Lower lobe of right lung (tissue), 2 donors: ENCODE measurements around the gene THBS3. TPM values are rescaled to one million over a fixed set of nuclear protein-coding genes. Genes with fewer than 3 reads are reported as not detected.
"Not testable (repeated sequence)": the region's sequence is repeated elsewhere in the genome, so short reads cannot be mapped to it uniquely, and the experiment has no call there.

Experiments used
- ATAC-seq, 2 donors: fragments of 200-7000 bp; cut with Tn5 transposase; one replicate each; pipeline ENCODE4 v1.9.1; 2020 to 2022; ENCODE audit warnings: mild to moderate bottlenecking in 2 of 2, moderate library complexity in 2 of 2
- DNase-seq: peaks from one replicate; pipeline ENCODE4 v3.0.0-alpha.2; 2020
- H3K27ac ChIP-seq: fragments of 200-600 bp; one replicate; pipeline ENCODE4 v1.8.0; 2022
- H3K27me3 ChIP-seq: fragments of 200-600 bp; one replicate; pipeline ENCODE4 v1.8.0; 2022; ENCODE audit warnings: low read depth
- H3K36me3 ChIP-seq: fragments of 200-600 bp; one replicate; pipeline ENCODE4 v1.8.0; 2022; ENCODE audit warnings: mild to moderate bottlenecking
- H3K4me1 ChIP-seq: fragments of 200-600 bp; one replicate; pipeline ENCODE4 v1.8.0; 2022
- H3K4me3 ChIP-seq: fragments of 200-600 bp; one replicate; pipeline ENCODE4 v1.8.0; 2022; ENCODE audit warnings: mild to moderate bottlenecking
- H3K9me3 ChIP-seq: fragments of 200-600 bp; one replicate; pipeline ENCODE4 v1.8.0; 2022
- intact Hi-C: fragments of 100-400 bp; cut with DNase I; formaldehyde crosslinking; loops from one replicate; pipeline ENCODE4 v1.11.0; 2022
- total RNA-seq: library from RNA; stranded (reverse); fragmentation: NEBNext Ultra II Directional; extraction: Animal tissue kit (Norgen Biotek cat#: 25700); gene quantifications from one replicate; pipeline ENCODE4 v1.2.1, GENCODE V29; 2021
- TF ChIP-seq, protein P1 (sequence below): fragments of 200-600 bp; IDR thresholded peaks from one replicate; pipeline ENCODE4 v1.8.0; 2022; ENCODE audit warnings: antibody characterized with exemption, mild to moderate bottlenecking
- donor health status: DM: no; HTN: yes; CAD: no; lungs with severe emphysema.

Gene THBS3
- total RNA-seq, 1 donor from 2014 or later = 24.4 TPM

DNA sequence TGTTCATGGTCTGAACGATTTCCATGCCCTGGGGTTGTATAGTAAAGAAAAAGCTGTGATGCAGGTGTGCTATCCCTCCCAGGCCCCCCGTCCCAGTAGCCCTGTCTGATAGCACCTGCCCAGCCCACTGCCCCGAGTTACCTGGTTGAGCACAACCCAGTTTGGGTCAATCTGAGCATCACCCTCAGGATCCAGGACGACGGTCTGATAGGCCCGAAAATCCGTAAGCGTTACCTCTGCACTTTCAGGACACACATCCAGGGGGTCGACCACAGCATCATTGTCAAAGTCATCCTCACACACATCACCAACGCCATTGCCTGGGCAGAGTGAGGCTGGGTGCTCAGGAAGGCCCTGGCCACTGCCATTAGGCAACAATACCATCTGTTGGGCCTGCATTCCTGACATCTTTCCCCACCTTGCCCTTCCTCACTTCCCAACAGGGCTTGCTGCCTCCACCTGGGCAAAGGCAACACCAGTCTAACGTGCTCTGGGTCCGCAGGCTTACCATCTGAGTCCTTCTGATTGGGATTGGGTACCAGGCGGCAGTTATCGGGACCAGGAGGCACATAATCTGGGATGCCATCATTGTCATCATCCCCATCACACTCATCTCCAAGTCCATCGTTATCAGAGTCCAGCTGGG, 9.7 kb downstream of the THBS3 start:
- Histone ChIP-seq H3K27ac (no peak overlapping the region), H3K4me1 (peaks cover 21% of the 10 kb centered on the region), H3K27me3 (no peaks in the 10 kb centered on the region), H3K36me3 (peaks cover 12% of the 10 kb centered on the region), H3K4me3 (no peak overlapping the region), H3K9me3 (no peaks in the 10 kb centered on the region)
- intact Hi-C loops = no loop called here
- ATAC-seq = no peak
- no peak for DNase-seq
- TF ChIP-seq, protein P1, sequence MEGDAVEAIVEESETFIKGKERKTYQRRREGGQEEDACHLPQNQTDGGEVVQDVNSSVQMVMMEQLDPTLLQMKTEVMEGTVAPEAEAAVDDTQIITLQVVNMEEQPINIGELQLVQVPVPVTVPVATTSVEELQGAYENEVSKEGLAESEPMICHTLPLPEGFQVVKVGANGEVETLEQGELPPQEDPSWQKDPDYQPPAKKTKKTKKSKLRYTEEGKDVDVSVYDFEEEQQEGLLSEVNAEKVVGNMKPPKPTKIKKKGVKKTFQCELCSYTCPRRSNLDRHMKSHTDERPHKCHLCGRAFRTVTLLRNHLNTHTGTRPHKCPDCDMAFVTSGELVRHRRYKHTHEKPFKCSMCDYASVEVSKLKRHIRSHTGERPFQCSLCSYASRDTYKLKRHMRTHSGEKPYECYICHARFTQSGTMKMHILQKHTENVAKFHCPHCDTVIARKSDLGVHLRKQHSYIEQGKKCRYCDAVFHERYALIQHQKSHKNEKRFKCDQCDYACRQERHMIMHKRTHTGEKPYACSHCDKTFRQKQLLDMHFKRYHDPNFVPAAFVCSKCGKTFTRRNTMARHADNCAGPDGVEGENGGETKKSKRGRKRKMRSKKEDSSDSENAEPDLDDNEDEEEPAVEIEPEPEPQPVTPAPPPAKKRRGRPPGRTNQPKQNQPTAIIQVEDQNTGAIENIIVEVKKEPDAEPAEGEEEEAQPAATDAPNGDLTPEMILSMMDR = no peak

DNA sequence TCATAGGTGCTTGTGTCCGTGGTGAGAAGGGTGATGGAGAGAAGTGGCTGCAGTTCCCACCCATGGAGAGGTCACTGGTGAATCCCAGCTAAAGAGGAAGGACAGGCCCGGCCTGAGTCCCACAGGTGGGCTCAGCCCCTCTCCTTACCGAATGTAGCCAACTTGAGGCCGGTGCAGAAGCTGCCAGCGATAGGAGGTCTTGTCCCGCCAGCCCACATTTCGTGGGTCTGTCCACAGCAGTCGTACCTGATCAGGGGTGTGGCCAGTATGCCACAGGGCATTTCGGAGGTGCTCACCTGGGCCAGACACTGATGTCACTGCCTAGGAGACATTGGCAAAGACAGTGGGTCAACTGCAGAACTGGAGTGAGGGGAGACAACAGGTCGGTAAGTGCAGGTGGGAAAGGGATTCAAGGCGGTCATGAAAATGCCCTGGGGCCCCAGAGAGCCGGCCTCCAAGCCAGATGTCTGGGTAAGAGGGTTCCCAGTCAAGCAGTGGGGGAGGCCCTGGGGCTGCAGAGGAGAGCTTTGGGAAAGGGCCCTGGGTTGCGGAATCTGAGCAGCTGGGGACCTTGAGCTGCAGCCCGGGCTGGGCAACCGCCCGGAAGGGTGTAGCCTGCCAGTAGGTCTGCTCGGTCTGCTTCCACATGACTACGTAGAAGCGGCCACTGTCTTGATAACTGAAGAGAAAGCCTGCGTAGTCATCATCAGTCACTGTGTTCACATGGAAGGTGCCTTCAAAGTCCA, 10.6 kb downstream of the THBS3 start:
- peaks cover 12% of the 10 kb centered on the region for H3K36me3 ChIP-seq
- H3K27me3 ChIP-seq = no peaks in the 10 kb centered on the region
- no peak overlapping the region for H3K4me3 ChIP-seq
- ATAC-seq (no peak), DNase-seq (peak; percentile 37)
- H3K4me1 ChIP-seq = peaks cover 26% of the 10 kb centered on the region
- intact Hi-C loops = no loop called here
- H3K27ac ChIP-seq = no peak overlapping the region
- H3K9me3 ChIP-seq = no peaks in the 10 kb centered on the region
- TF ChIP-seq, protein P1 = no peak

DNA sequence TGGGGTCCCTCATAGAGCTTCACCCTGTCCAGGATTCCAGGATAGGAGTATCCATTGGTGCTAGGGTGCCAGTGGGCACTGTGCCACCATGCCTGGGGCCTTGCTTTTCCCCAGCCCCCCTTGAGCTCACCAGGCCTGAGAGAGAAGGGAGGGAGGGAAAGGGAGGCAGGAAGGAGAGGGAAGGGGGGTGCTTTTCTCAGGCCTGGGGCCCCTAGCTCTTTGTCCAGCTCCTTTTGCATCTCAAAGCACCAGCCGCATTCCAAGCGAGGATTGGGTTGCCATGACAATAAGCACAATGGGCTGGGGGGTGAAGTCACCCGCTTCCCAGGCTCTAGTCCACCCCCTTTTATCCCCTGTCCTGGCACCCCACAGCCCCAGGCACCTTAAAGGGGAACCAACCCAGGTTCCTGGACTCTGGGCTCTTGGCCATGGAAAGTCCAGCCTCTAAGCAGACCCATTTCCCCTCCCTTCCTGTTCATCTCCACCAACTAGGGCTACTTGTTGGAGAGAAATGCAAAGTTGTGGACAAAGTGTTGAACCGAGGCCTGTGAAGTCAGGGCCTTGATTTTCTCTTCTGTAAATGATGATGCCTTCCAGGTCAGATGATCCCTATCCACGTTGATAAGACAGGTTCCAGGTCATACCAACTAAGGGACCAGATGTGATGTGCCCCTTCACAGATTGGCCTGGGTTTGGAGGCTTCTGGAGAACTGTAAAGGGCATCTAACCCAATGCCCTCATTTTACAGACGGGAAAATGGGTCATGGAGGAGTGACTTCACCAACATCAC, 11.4 kb downstream of the THBS3 start:
- no peak overlapping the region for H3K27ac ChIP-seq
- intact Hi-C loops = no loop called here

DNA sequence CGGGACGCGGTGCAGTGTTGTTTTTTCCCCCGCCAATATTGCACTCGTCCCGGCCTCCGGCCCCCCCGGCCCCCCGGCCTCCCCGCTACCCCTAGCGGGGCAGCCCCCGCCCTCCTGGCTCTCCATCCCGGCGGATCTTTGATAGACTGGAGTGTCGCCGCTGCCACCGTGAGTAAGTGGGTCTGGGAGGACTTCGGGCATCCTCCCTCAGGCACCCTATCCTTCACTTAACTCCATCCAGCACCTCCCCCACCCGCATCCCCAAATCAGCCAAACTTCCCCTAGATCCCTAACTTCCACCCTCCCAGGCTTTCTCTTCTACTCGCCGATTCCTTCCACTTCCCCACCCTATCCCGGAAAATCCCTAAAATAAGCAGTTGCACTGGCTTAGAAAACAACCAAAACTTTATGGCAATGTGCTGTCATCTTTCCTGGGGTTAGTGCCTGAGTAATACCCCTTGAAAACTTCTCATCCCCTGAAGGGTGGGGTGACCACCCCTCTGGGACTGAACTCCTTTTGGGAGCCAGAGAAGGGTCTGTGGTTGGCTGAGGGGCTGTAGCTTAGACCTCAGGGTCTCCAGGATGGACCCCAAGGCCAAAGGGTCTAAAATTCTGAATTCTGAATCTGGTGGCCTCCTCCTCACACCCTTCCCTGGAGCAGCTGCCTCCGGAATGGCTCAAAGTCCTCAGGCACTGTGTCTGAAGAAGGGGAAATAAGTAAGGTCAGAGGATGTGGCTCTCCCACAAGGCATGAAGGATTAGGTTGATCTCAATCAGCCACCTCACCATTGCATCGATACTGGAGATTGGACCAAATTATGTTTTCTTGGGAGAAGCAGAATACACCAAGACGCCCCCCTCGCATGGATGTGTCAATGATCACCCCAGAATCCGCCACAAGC, 12.2 kb downstream of the THBS3 start:
- no peak for ATAC-seq
- intact Hi-C loops = no loop called here
- DNase-seq = peak; percentile 51

More for the DNA sequence above, 11.4 kb downstream of the THBS3 start:
- Histone ChIP-seq H3K9me3 (no peaks in the 10 kb centered on the region), H3K36me3 (peaks cover 12% of the 10 kb centered on the region), H3K4me1 (peaks cover 26% of the 10 kb centered on the region), H3K27me3 (no peaks in the 10 kb centered on the region), H3K4me3 (no peak overlapping the region)
- ATAC-seq = no peak
- TF ChIP-seq, protein P1 = no peak
- DNase-seq = peak; percentile 45

DNA sequence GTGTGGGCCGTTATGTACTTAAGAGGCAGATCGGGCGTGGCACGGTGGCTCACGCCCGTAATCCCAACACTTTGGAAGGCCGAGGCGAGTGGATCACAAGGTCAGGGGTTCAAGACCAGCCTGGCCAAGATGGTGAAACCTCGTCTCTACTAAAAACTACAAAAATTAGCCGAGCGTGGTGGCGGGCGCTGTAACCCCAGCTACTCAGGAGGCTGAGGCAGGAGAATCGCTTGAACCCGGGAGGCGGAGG, 13.8 kb downstream of the THBS3 start:
- Histone ChIP-seq H3K27ac (peak overlapping the region; percentile 93), H3K4me1 (peaks cover 26% of the 10 kb centered on the region), H3K4me3 (peak overlapping the region; percentile 59)
- DNase-seq, H3K9me3 ChIP-seq, H3K36me3 ChIP-seq, intact Hi-C loops, H3K27me3 ChIP-seq, ATAC-seq: not testable (repeated sequence)

More for the DNA sequence above, 12.2 kb downstream of the THBS3 start:
- Histone ChIP-seq H3K4me3 (peak overlapping the region; percentile 59), H3K4me1 (peaks cover 26% of the 10 kb centered on the region), H3K9me3 (no peaks in the 10 kb centered on the region), H3K27ac (peak overlapping the region; percentile 93), H3K27me3 (no peaks in the 10 kb centered on the region), H3K36me3 (peaks cover 12% of the 10 kb centered on the region)
- TF ChIP-seq, protein P1 = no peak
